Measurements from ENCODE around the gene ANTKMT. TPM values are rescaled to one million over a fixed set of nuclear protein-coding genes. Genes with fewer than 3 reads are reported as not detected.
"Not testable (repeated sequence)": the region's sequence is repeated elsewhere in the genome, so short reads cannot be mapped to it uniquely, and the experiment has no call there.

The ANTKMT gene
- total RNA-seq, 4 donors from 2014 or later, result 13.0 to 29.4 (median 23.8) TPM

DNA sequence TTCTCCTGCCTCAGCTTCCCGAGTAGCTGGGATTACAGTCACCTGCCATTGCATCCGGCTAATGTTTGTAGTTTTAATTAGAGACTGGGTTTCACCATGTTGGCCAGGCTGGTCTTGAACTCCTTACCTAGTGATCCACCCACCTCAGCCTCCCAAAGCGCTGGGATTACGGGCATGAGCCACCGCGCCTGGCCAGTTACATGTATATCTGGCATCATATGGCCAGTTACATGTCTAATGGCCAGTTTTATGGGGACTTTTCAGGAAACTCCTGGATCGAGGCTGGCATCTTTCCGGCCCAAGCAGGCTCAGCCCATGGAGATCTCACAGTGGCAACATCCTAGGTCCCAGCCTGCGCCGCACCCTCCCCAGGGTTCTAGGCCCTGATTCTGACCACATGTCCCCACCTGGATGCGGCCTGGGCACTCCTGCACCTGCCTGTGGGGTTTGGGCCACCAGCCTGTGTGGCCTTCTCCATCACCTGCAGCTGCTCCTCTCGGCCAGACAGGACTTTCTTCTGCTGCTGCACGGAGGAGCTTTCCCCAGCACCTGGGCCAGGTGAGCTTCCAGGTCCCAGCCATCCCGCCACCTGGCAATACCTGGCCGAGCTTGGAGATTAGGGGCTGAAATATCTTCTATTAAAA is 21.2 kb downstream of the ANTKMT start:
- peaks cover 23% of the 10 kb centered on the region for H3K4me1 ChIP-seq
- peaks cover 11% of the 10 kb centered on the region for H3K36me3 ChIP-seq
- TF ChIP-seq, protein P1, sequence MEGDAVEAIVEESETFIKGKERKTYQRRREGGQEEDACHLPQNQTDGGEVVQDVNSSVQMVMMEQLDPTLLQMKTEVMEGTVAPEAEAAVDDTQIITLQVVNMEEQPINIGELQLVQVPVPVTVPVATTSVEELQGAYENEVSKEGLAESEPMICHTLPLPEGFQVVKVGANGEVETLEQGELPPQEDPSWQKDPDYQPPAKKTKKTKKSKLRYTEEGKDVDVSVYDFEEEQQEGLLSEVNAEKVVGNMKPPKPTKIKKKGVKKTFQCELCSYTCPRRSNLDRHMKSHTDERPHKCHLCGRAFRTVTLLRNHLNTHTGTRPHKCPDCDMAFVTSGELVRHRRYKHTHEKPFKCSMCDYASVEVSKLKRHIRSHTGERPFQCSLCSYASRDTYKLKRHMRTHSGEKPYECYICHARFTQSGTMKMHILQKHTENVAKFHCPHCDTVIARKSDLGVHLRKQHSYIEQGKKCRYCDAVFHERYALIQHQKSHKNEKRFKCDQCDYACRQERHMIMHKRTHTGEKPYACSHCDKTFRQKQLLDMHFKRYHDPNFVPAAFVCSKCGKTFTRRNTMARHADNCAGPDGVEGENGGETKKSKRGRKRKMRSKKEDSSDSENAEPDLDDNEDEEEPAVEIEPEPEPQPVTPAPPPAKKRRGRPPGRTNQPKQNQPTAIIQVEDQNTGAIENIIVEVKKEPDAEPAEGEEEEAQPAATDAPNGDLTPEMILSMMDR (IDR thresholded peaks at IDR 0.05), result no peak
- no peak for TF ChIP-seq POLR2AphosphoS5 (IDR thresholded peaks at IDR 0.05)
- no peak for TF ChIP-seq POLR2A (IDR thresholded peaks at IDR 0.05)
- no peak for TF ChIP-seq EP300 (IDR thresholded peaks at IDR 0.05)
- H3K27ac ChIP-seq, result no peak overlapping the region
- no peak for DNase-seq (ENCODE audit: low spot score in 2 of 2)
- H3K4me3 ChIP-seq, result no peak overlapping the region
- WGBS, result 87% methylated on average over 12 of the region's 15 CpGs
- H3K27me3 ChIP-seq, result peaks cover 3% of the 10 kb centered on the region
- H3K9me3 ChIP-seq, result no peaks in the 10 kb centered on the region

GRCh38 chr16:742894-743293 is 21.9 kb downstream of the ANTKMT start:
- 87% methylated on average over 14 of the region's 14 CpGs for WGBS
- DNase-seq (ENCODE audit: low spot score in 2 of 2); H3K9me3 ChIP-seq; H3K4me3 ChIP-seq; H3K36me3 ChIP-seq; H3K27me3 ChIP-seq; H3K27ac ChIP-seq: not testable (repeated sequence)
- H3K4me1 ChIP-seq, result peaks cover 21% of the 10 kb centered on the region

DNA sequence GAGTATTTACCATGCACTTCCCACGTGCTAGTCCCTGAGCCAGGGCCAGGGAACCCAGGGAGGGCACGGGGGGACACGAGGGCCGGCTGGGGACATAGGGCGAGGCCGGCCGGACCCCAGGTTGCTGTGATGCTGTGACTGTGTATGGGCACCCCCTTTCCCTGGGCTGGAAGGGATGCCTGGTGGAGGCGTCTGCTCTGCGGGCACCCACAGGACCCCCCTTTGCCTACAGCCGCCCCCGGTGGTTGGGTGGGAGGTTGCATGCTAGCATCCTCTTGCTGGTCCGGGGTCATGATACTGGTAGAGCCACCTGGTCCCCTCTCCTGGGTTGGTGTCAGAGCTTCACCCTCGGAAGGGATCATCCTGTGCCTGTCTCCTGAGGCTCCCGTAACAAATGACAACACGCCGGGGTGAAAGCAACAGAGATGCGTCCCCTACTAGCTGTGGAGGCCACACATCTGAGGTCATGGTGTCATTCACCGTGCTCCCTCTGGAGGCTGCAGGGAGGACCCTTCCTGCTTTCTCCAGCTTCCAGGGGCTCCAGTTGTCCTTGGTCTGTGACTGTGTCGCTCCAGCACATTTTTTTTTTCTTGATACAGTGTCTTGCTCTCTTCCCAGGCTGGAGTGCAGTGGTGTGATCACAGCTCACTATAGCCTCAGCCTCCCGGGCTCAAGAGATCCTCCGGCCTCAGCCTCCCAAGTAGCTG is 23.0 kb downstream of the ANTKMT start:
- no peak overlapping the region for H3K4me3 ChIP-seq
- TF ChIP-seq, protein P1 (IDR thresholded peaks at IDR 0.05), result no peak
- TF ChIP-seq EP300 (IDR thresholded peaks at IDR 0.05), result no peak
- no peak for TF ChIP-seq POLR2A (IDR thresholded peaks at IDR 0.05)
- no peak for TF ChIP-seq POLR2AphosphoS5 (IDR thresholded peaks at IDR 0.05)
- H3K27me3 ChIP-seq, result peaks cover 3% of the 10 kb centered on the region
- no peaks in the 10 kb centered on the region for H3K9me3 ChIP-seq
- H3K4me1 ChIP-seq, result peaks cover 18% of the 10 kb centered on the region
- H3K27ac ChIP-seq, result no peak overlapping the region
- H3K36me3 ChIP-seq, result no peaks in the 10 kb centered on the region
- no peak for DNase-seq (ENCODE audit: low spot score in 2 of 2)
- WGBS, result 81% methylated on average over 11 of the region's 21 CpGs

- H3K36me3 ChIP-seq, result no peaks in the 10 kb centered on the region
- 5% methylated on average over 14 of the region's 14 CpGs for WGBS
- H3K27me3 ChIP-seq, result peaks cover 3% of the 10 kb centered on the region
- TF ChIP-seq POLR2A (IDR thresholded peaks at IDR 0.05) (no peak), EP300 (IDR thresholded peaks at IDR 0.05) (no peak), POLR2AphosphoS5 (IDR thresholded peaks at IDR 0.05) (no peak)
- TF ChIP-seq, protein P1 (IDR thresholded peaks at IDR 0.05), result no peak
- no peak for DNase-seq (ENCODE audit: low spot score in 2 of 2)
- H3K9me3 ChIP-seq, result no peaks in the 10 kb centered on the region
- peaks cover 5% of the 10 kb centered on the region for H3K4me1 ChIP-seq
- H3K4me3 ChIP-seq, result no peak overlapping the region
- no peak overlapping the region for H3K27ac ChIP-seq
These were observed 24.8 kb downstream of the ANTKMT start for GRCh38 chr16:745739-746138.

- DNase-seq (ENCODE audit: low spot score in 2 of 2), result no peak
- peaks cover 5% of the 10 kb centered on the region for H3K27me3 ChIP-seq
- WGBS, result 43% methylated on average over 1 of the region's 13 CpGs
These were observed 25.7 kb downstream of the ANTKMT start for GRCh38 chr16:746637-747036.

More at GRCh38 chr16:746637-747036, 25.7 kb downstream of the ANTKMT start:
- H3K27ac ChIP-seq, result no peak overlapping the region
- no peaks in the 10 kb centered on the region for H3K9me3 ChIP-seq
- no peaks in the 10 kb centered on the region for H3K36me3 ChIP-seq
- TF ChIP-seq POLR2AphosphoS5 (IDR thresholded peaks at IDR 0.05) (no peak), POLR2A (IDR thresholded peaks at IDR 0.05) (no peak), EP300 (IDR thresholded peaks at IDR 0.05) (no peak)
- TF ChIP-seq, protein P1 (IDR thresholded peaks at IDR 0.05), result no peak
- H3K4me1 ChIP-seq, result peaks cover 1% of the 10 kb centered on the region
- H3K4me3 ChIP-seq, result no peak overlapping the region
